ENCODE results near the gene CSNK1G3. TPM values are rescaled to one million over a fixed set of nuclear protein-coding genes. Genes with fewer than 3 reads are reported as not detected.
"Not testable (repeated sequence)": the region's sequence is repeated elsewhere in the genome, so short reads cannot be mapped to it uniquely, and the experiment has no call there.

The CSNK1G3 gene
- total RNA-seq, 2 experiments from 2014 or later = 87.2 to 92.3 TPM

- Mint-ChIP-seq H3K9me3 (peaks cover 40% of the 10 kb centered on the region), H3K36me3 (ENCODE audit: low read depth) (peaks cover 13% of the 10 kb centered on the region), H3K27ac (no peak overlapping the region), H3K27me3 (peaks cover 41% of the 10 kb centered on the region), H3K4me1 (ENCODE audit: low read depth) (no peaks in the 10 kb centered on the region), H3K4me3 (no peak overlapping the region)
- no peak for DNase-seq
- no peaks in the 10 kb centered on the region for H3K36me3 ChIP-seq (ENCODE audit: insufficient read depth, low read length)
- H3K27ac ChIP-seq (ENCODE audit: low read depth in 1 of 2, low read length in 2 of 2) = no peak overlapping the region
- intact Hi-C loops (cut with DNase I, micrococcal nuclease) = no loop called here
- POLR2A ChIA-PET = no interaction called here
- no peaks in the 10 kb centered on the region for H3K4me1 ChIP-seq (ENCODE audit: insufficient read depth, low read length)
- no peak overlapping the region for H3K4me3 ChIP-seq (ENCODE audit: low read length)
- TF ChIP-seq, protein P1, sequence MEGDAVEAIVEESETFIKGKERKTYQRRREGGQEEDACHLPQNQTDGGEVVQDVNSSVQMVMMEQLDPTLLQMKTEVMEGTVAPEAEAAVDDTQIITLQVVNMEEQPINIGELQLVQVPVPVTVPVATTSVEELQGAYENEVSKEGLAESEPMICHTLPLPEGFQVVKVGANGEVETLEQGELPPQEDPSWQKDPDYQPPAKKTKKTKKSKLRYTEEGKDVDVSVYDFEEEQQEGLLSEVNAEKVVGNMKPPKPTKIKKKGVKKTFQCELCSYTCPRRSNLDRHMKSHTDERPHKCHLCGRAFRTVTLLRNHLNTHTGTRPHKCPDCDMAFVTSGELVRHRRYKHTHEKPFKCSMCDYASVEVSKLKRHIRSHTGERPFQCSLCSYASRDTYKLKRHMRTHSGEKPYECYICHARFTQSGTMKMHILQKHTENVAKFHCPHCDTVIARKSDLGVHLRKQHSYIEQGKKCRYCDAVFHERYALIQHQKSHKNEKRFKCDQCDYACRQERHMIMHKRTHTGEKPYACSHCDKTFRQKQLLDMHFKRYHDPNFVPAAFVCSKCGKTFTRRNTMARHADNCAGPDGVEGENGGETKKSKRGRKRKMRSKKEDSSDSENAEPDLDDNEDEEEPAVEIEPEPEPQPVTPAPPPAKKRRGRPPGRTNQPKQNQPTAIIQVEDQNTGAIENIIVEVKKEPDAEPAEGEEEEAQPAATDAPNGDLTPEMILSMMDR (IDR thresholded peaks at IDR 0.05) = no peak
- no peaks in the 10 kb centered on the region for H3K27me3 ChIP-seq (ENCODE audit: control insufficient read depth in 1 of 2, insufficient read depth in 2 of 2, low read length in 2 of 2)
- CTCF ChIA-PET = no interaction called here
- no peak for ATAC-seq (ENCODE audit: poor library complexity)
- peaks cover 25 to 44% of the 10 kb centered on the region in 2 experiments for H3K9me3 ChIP-seq (ENCODE audit: control insufficient read depth in 1 of 2, insufficient read depth in 1 of 2, low read length in 2 of 2)
Observed at GRCh38 chr5:123628860-123629544, 117.0 kb downstream of the CSNK1G3 start.

DNA sequence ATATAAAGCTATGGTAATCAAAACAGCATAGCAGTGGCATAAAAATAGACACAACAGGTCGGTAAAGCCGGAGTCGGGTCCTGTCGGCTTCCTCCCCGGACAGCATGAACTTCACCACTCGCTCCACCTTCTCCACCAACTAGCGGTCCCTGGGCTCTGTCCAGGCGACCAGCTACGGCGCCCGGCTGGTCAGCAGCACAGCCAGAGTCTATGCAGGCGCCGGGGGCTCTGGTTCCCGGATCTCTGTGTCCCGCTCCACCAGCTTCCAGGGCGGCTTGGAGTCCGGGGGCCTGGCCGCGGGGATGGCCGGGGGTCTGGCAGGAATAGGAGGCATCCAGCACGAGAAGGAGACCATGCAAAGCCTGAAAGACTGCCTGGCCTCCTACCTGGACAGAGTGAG lies 124.0 kb downstream of the CSNK1G3 start:
- CTCF ChIA-PET = no interaction called here
- DNase-seq = no peak
- H3K9me3 Mint-ChIP-seq = peaks cover 10% of the 10 kb centered on the region
- TF ChIP-seq, protein P1 (IDR thresholded peaks at IDR 0.05) = no peak
- H3K4me1 Mint-ChIP-seq (ENCODE audit: low read depth) = no peaks in the 10 kb centered on the region
- H3K27me3 Mint-ChIP-seq = peaks cover 28% of the 10 kb centered on the region
- intact Hi-C loops (cut with DNase I, micrococcal nuclease) = no loop called here
- POLR2A ChIA-PET = no interaction called here
- Histone ChIP-seq H3K36me3 (ENCODE audit: insufficient read depth, low read length) (no peaks in the 10 kb centered on the region), H3K4me1 (ENCODE audit: insufficient read depth, low read length) (no peaks in the 10 kb centered on the region), H3K9me3 (ENCODE audit: control insufficient read depth in 1 of 2, insufficient read depth in 1 of 2, low read length in 2 of 2) (peaks cover 3 to 14% of the 10 kb centered on the region in 2 experiments), H3K4me3 (ENCODE audit: low read length) (no peak overlapping the region), H3K27me3 (ENCODE audit: control insufficient read depth in 1 of 2, insufficient read depth in 2 of 2, low read length in 2 of 2) (no peaks in the 10 kb centered on the region), H3K27ac (ENCODE audit: low read depth in 1 of 2, low read length in 2 of 2) (no peak overlapping the region)
- ATAC-seq (ENCODE audit: poor library complexity) = no peak
- no peak overlapping the region for H3K27ac Mint-ChIP-seq
- H3K4me3 Mint-ChIP-seq = no peak overlapping the region
- no peaks in the 10 kb centered on the region for H3K36me3 Mint-ChIP-seq (ENCODE audit: low read depth)

GRCh38 chr5:123637028-123637427 lies 125.1 kb downstream of the CSNK1G3 start:
- CTCF ChIA-PET; H3K36me3 ChIP-seq (ENCODE audit: insufficient read depth, low read length); H3K27ac ChIP-seq (ENCODE audit: low read depth in 1 of 2, low read length in 2 of 2); H3K27me3 ChIP-seq (ENCODE audit: control insufficient read depth in 1 of 2, insufficient read depth in 2 of 2, low read length in 2 of 2); H3K36me3 Mint-ChIP-seq (ENCODE audit: low read depth); H3K4me3 Mint-ChIP-seq; H3K4me3 ChIP-seq (ENCODE audit: low read length); H3K4me1 Mint-ChIP-seq (ENCODE audit: low read depth); intact Hi-C loops (cut with DNase I, micrococcal nuclease); POLR2A ChIA-PET; DNase-seq; H3K9me3 Mint-ChIP-seq; ATAC-seq (ENCODE audit: poor library complexity); H3K4me1 ChIP-seq (ENCODE audit: insufficient read depth, low read length); H3K27ac Mint-ChIP-seq: not testable (repeated sequence)
- H3K9me3 ChIP-seq (ENCODE audit: control insufficient read depth in 1 of 2, insufficient read depth in 1 of 2, low read length in 2 of 2) = peaks cover 0 to 14% of the 10 kb centered on the region in 2 experiments
- peaks cover 18% of the 10 kb centered on the region for H3K27me3 Mint-ChIP-seq

DNA sequence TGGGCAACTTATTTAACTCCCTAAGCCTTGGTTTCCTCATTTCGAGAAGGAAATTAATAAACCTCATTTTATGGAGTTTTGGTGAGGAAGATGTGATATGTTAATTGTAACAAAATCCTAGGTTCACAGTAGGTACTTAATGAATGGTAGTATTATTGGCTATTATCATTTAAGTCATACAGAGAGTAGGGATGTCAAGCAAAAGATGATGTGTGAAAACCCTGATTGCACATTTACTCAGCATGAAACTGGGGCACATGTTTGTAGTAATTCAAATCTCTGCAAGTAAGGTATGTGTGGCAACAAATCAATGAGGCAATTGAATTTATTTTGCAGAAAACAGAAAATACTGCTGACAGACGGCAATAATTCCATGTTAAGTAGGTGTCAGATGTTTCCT lies 127.3 kb downstream of the CSNK1G3 start:
- Histone ChIP-seq H3K27ac (ENCODE audit: low read depth in 1 of 2, low read length in 2 of 2) (no peak overlapping the region), H3K4me1 (ENCODE audit: insufficient read depth, low read length) (no peaks in the 10 kb centered on the region), H3K9me3 (ENCODE audit: control insufficient read depth in 1 of 2, insufficient read depth in 1 of 2, low read length in 2 of 2) (peaks cover 0 to 14% of the 10 kb centered on the region in 2 experiments), H3K4me3 (ENCODE audit: low read length) (no peak overlapping the region), H3K36me3 (ENCODE audit: insufficient read depth, low read length) (no peaks in the 10 kb centered on the region), H3K27me3 (ENCODE audit: control insufficient read depth in 1 of 2, insufficient read depth in 2 of 2, low read length in 2 of 2) (no peaks in the 10 kb centered on the region)
- Mint-ChIP-seq H3K9me3 (no peaks in the 10 kb centered on the region), H3K27ac (no peak overlapping the region), H3K27me3 (peaks cover 16% of the 10 kb centered on the region), H3K4me3 (no peak overlapping the region), H3K4me1 (ENCODE audit: low read depth) (no peaks in the 10 kb centered on the region), H3K36me3 (ENCODE audit: low read depth) (no peaks in the 10 kb centered on the region)
- TF ChIP-seq, protein P1 (IDR thresholded peaks at IDR 0.05) = no peak
- ATAC-seq (ENCODE audit: poor library complexity) (no peak), DNase-seq (no peak)
- ChIA-PET POLR2A (no interaction called here), CTCF (no interaction called here)
- intact Hi-C loops (cut with DNase I, micrococcal nuclease) = no loop called here

Data from CD4-positive, alpha-beta T cell (primary cell).